ENCODE results near the gene PHACTR3. TPM values are rescaled to one million over a fixed set of nuclear protein-coding genes. Genes with fewer than 3 reads are reported as not detected.

Gene PHACTR3
- total and polyA plus RNA-seq, 2 of the 8 experiments (the other 6 are each of a cell fraction or from before 2014, with no cell fraction given): 0.05 to 0.13 TPM

DNA sequence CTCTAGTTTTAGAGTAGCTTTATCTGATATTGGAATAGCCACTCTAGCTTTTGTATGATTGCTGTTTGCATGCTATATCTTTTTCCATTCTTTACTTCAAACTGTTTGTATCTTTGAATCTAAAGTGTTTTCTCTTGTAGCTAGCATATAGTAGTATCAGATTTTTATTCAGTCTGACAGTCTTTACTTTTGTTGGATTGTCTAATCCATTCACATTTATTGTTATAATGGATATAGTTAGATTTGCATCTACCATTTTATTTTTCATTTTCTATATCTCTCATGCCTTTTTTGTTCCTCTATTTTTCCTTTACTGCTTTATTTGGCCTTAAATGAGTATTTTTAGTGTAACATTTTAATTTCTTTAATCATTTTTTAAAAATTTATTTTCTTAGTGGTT lies 52.1 kb downstream of the PHACTR3 start (continued):
- no peak for TF ChIP-seq KDM5A (IDR thresholded peaks at IDR 0.05; ENCODE audit: low read length)
- TF ChIP-seq, protein P1, sequence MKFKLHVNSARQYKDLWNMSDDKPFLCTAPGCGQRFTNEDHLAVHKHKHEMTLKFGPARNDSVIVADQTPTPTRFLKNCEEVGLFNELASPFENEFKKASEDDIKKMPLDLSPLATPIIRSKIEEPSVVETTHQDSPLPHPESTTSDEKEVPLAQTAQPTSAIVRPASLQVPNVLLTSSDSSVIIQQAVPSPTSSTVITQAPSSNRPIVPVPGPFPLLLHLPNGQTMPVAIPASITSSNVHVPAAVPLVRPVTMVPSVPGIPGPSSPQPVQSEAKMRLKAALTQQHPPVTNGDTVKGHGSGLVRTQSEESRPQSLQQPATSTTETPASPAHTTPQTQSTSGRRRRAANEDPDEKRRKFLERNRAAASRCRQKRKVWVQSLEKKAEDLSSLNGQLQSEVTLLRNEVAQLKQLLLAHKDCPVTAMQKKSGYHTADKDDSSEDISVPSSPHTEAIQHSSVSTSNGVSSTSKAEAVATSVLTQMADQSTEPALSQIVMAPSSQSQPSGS (IDR thresholded peaks at IDR 0.05; ENCODE audit: low read length): no peak
- TF ChIP-seq SAP30 (IDR thresholded peaks at IDR 0.05; ENCODE audit: insufficient read depth, insufficient replicate concordance, low read length): no peak
